Loucy (cell line): ENCODE results near the gene LRRC63.

Source experiments
- H2AFZ ChIP-seq: fragments of 200-600 bp; sonication (generic); 2 replicates; pipeline ENCODE4 v1.6.0; 2016; ENCODE audit warnings: antibody characterized with exemption, mild to moderate bottlenecking, low read length, moderate library complexity
- H3F3A ChIP-seq: fragments of 200-600 bp; 2 replicates; pipeline ENCODE4 v1.6.0; 2016; ENCODE audit warnings: antibody characterized with exemption, low read depth, mild to moderate bottlenecking
- H3K27me3 ChIP-seq: fragments of 200-600 bp; sonication (generic); 2 replicates; pipeline ENCODE4 v1.6.1; 2014; ENCODE audit warnings: low read length, mild to moderate bottlenecking; ENCODE audit not compliant: insufficient read depth, poor library complexity, severe bottlenecking
- H3K36me3 ChIP-seq: fragments of 200-600 bp; sonication (generic); 2 replicates; pipeline ENCODE4 v1.6.1; 2016; ENCODE audit warnings: low read length; ENCODE audit not compliant: insufficient read depth
- H3K4me1 ChIP-seq: fragments of 200-600 bp; sonication (generic); 2 replicates; pipeline ENCODE4 v1.5.1; 2014; ENCODE audit warnings: low read length, mild to moderate bottlenecking; ENCODE audit not compliant: insufficient read depth, poor library complexity, severe bottlenecking
- H3K4me2 ChIP-seq: fragments of 200-600 bp; sonication (generic); 2 replicates; pipeline ENCODE4 v1.6.0; 2014; ENCODE audit warnings: antibody characterized with exemption, low read length, low read depth, mild to moderate bottlenecking; ENCODE audit not compliant: poor library complexity, severe bottlenecking
- H3K4me3 ChIP-seq: fragments of 200-600 bp; sonication (generic); 2 replicates; pipeline ENCODE4 v1.5.1; 2014; ENCODE audit warnings: low read length, mild to moderate bottlenecking, mixed read lengths; ENCODE audit not compliant: poor library complexity, severe bottlenecking
- H3K79me2 ChIP-seq: fragments of 200-600 bp; sonication (generic); 2 replicates; pipeline ENCODE4 v1.6.1; 2014; ENCODE audit warnings: low read length; ENCODE audit not compliant: insufficient read depth
- H3K9ac ChIP-seq: fragments of 200-600 bp; sonication (generic); 2 replicates; pipeline ENCODE4 v1.6.0; 2014; ENCODE audit warnings: mild to moderate bottlenecking, low read depth, low read length, moderate library complexity; ENCODE audit not compliant: poor library complexity, severe bottlenecking
- H3K9me2 ChIP-seq: fragments of 200-600 bp; sonication (generic); replicated peaks from 2 replicates; pipeline ENCODE4 v1.6.1; 2016; ENCODE audit warnings: low read depth, low read length, mixed read lengths
- H3K9me3 ChIP-seq: fragments of 200-600 bp; sonication (generic); 2 replicates; pipeline ENCODE4 v1.6.1; 2014; ENCODE audit warnings: mild to moderate bottlenecking, antibody characterized with exemption, low read length, low read depth; ENCODE audit not compliant: insufficient read depth
- H4K20me1 ChIP-seq: fragments of 200-600 bp; sonication (generic); 2 replicates; pipeline ENCODE4 v1.6.0; 2014; ENCODE audit warnings: antibody characterized with exemption, low read length, mild to moderate bottlenecking; ENCODE audit not compliant: insufficient read depth, poor library complexity, severe bottlenecking
- CTCF ChIP-seq: fragments of 200-600 bp; sonication (generic); conservative IDR thresholded peaks from 2 replicates; pipeline ENCODE4 v1.5.1; 2014; ENCODE audit warnings: mild to moderate bottlenecking, antibody characterized with exemption, low read length
- EZH2phosphoT487 ChIP-seq: fragments of 200-600 bp; IDR thresholded peaks from 2 replicates; pipeline ENCODE4 v1.6.1; 2018; ENCODE audit warnings: antibody characterized with exemption, mild to moderate bottlenecking, moderate library complexity, borderline replicate concordance

The LRRC63 gene

GRCh38 chr13:46176756-46177155 is 35.0 kb upstream of the LRRC63 start:
- no peaks in the 10 kb centered on the region for H3K9me2 ChIP-seq
- H3K4me3 ChIP-seq: peak overlapping the region; percentile 86
- no peak overlapping the region for H2AFZ ChIP-seq
- H3K4me1 ChIP-seq: peaks cover 73% of the 10 kb centered on the region
- H3K27me3 ChIP-seq: no peaks in the 10 kb centered on the region
- H3K4me2 ChIP-seq: peak overlapping the region; percentile 98
- H3K79me2 ChIP-seq: peaks cover 100% of the 10 kb centered on the region
- peaks cover 92% of the 10 kb centered on the region for H4K20me1 ChIP-seq
- H3K9ac ChIP-seq: peak overlapping the region; percentile 93
- no peak for TF ChIP-seq EZH2phosphoT487
- TF ChIP-seq CTCF: no peak
- H3F3A ChIP-seq: peaks cover 10% of the 10 kb centered on the region; the same call in 1 of the 2 replicates
- H3K9me3 ChIP-seq: no peaks in the 10 kb centered on the region
- H3K36me3 ChIP-seq: peaks cover 7% of the 10 kb centered on the region; the same call in 1 of the 2 replicates

- Histone ChIP-seq H3K9me3 (no peaks in the 10 kb centered on the region), H2AFZ (no peak overlapping the region), H3K79me2 (peaks cover 96% of the 10 kb centered on the region), H3K9me2 (no peaks in the 10 kb centered on the region), H4K20me1 (peaks cover 78% of the 10 kb centered on the region), H3K9ac (peak overlapping the region; percentile 93), H3K4me1 (peaks cover 69% of the 10 kb centered on the region), H3K27me3 (no peaks in the 10 kb centered on the region), H3K4me2 (peak overlapping the region; percentile 98), H3K4me3 (peak overlapping the region; percentile 86), H3F3A (peaks cover 14% of the 10 kb centered on the region; the same call in 1 of the 2 replicates), H3K36me3 (peaks cover 1% of the 10 kb centered on the region; the same call in 1 of the 2 replicates)
- TF ChIP-seq CTCF (no peak), EZH2phosphoT487 (no peak)
These were observed 33.6 kb upstream of the LRRC63 start for GRCh38 chr13:46178143-46178542.

- H3K9me3 ChIP-seq: no peaks in the 10 kb centered on the region
- peak overlapping the region; percentile 93 for H3K9ac ChIP-seq
- peaks cover 71% of the 10 kb centered on the region for H4K20me1 ChIP-seq
- no peak for TF ChIP-seq EZH2phosphoT487
- TF ChIP-seq CTCF: no peak
- peak overlapping the region; percentile 98 for H3K4me2 ChIP-seq
- H3K4me1 ChIP-seq: peaks cover 69% of the 10 kb centered on the region
- H3K4me3 ChIP-seq: peak overlapping the region; percentile 86
- H3K27me3 ChIP-seq: no peaks in the 10 kb centered on the region
- no peaks in the 10 kb centered on the region for H3K9me2 ChIP-seq
- peaks cover 14% of the 10 kb centered on the region; the same call in 1 of the 2 replicates for H3F3A ChIP-seq
- no peaks in the 10 kb centered on the region; the same call in 1 of the 2 replicates for H3K36me3 ChIP-seq
- peaks cover 96% of the 10 kb centered on the region for H3K79me2 ChIP-seq
- H2AFZ ChIP-seq: no peak overlapping the region
These were observed 32.9 kb upstream of the LRRC63 start for GRCh38 chr13:46178821-46179220.
